ENCODE measurements around the gene PDAP1. TPM values are rescaled to one million over a fixed set of nuclear protein-coding genes. Genes with fewer than 3 reads are reported as not detected.

The PDAP1 gene
- total and polyA plus RNA-seq, 9 of the 15 experiments (the other 6 are each of a cell fraction or from before 2014, with no cell fraction given): 10.2 to 315 (median 129) TPM

GRCh38 chr7:99374111-99375064, 34.0 kb downstream of the PDAP1 start, which contains the start of gene ARPC1B (continued):
- TF ChIP-seq ARID4B (CRISPR knock-in tag; IDR thresholded peaks at IDR 0.05): 0 out of 2 replicates have a peak, but pooled peaks have one; percentile 55
- TF ChIP-seq PCBP1 (IDR thresholded peaks at IDR 0.05; ENCODE audit: low read depth, low read length, poor library complexity, severe bottlenecking): no peak
- no peak for TF ChIP-seq FOS (IDR thresholded peaks at IDR 0.05; ENCODE audit: extremely low read depth, insufficient read length)
- TF ChIP-seq KLF1 (tag; IDR thresholded peaks at IDR 0.05): no peak
- TF ChIP-seq ZFP91 (CRISPR knock-in tag; IDR thresholded peaks at IDR 0.05): no peak
- no peak for TF ChIP-seq PKNOX1 (IDR thresholded peaks at IDR 0.05)
- TF ChIP-seq MBD2 (IDR thresholded peaks at IDR 0.05; ENCODE audit: borderline replicate concordance, low read depth): 0 out of 2 replicates have a peak, but pooled peaks have one; percentile 62
- TF ChIP-seq PML (IDR thresholded peaks at IDR 0.05; ENCODE audit: low read length): peak; percentile 61; the same call in 1 of the 2 replicates
- no peak for TF ChIP-seq SIRT6 (IDR thresholded peaks at IDR 0.05; ENCODE audit: low read depth, low read length)
- TF ChIP-seq SUPT5H (IDR thresholded peaks at IDR 0.05): peak; percentile 92
- no peak for TF ChIP-seq IRF1 (CRISPR knock-in tag; IDR thresholded peaks at IDR 0.05; ENCODE audit: borderline replicate concordance)
- TF ChIP-seq HMBOX1 (IDR thresholded peaks at IDR 0.05): no peak
- peak; percentile 60 for TF ChIP-seq VEZF1 (CRISPR knock-in tag; IDR thresholded peaks at IDR 0.05)
- TF ChIP-seq ZFP30 (CRISPR knock-in tag; IDR thresholded peaks at IDR 0.05; ENCODE audit: borderline replicate concordance): no peak

Data from K562 (cell line).